NCI-H748 (cell line): Measurements from ENCODE around the gene SMIM41.
A peak's percentile ranks its signal among the peaks of the same experiment; 100 is the strongest.

ENCODE experiments used
- DNase-seq: peaks from one replicate; lab custom pipeline; 2025; ENCODE audit not compliant: unreplicated experiment; lab: John Stamatoyannopoulos, UW

Gene SMIM41

DNA sequence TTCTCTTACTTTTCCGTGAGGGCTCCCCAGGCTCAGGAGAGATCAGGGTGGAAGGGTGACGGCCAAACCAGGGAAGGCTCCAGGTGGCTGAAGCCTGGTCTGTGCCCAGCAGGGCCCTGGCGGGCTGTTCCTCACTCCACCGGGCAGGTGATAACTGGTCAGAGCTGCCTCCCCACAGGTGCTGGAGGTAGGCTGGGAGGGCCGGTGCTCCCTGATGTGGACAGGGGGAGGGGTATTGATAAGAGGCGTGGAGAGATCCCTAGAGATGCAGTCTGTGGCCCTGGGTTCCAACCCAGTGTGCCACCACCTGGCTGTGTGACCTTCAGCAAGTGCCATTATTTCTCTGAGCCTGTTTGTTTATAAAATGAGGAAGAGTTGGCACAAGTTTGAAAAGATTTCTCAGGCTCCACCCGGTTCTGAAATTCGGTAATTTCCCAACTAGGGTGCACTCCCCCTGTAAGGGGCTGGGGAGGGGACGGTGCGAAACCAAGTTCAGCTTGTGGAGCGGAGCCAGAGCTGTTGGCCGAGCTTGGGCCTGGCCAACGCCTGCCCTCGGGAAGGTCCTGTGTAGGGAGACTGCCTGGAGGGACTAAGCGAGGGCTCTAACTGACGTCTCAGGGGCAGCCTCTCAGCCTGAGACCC, 29.3 kb upstream of the SMIM41 start:
- DNase-seq: peak; percentile 50

DNA sequence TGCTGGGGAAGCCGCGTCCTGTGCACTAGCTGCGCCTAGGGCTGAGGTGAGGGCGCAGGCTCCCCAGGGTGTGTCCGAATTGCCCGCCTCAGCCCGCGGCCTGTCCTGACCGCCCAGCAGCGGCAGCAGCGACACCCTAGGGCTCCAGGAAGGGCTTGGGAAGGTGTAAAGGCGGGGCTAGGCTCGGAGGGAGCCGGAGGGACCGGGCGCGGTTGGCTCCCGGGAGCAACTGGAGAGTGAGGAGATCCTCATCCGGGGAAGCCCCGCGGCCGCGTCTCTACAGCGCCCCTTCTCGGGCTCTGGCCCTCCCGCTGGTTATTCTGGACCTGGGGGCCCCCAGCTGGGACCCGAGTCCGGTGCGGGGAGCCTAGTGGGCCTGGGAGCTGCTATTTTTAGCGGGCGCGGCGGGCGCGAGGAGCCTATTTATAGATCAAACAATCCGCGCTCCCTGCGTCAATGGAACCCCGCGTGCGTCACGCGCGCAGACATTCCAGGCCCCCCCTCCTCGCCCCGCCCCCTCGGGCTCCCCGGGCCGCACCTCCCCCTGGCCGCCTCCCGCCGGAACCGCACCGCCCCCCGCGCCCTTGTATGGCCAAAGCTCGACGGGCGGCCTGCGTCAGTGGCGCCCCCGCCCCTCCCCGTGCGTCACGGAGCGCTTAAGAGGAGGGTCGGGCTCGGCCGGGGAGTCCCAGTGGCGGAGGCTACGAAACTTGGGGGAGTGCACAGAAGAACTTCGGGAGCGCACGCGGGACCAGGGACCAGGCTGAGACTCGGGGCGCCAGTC, 28.6 kb upstream of the SMIM41 start, which contains the start of gene NR4A1:
Gene NR4A1 (plus strand): TSS at position 685 of the 784 bp plus-strand sequence. CDS start 2,887 bp downstream, outside the sequence.
- peak; percentile 90 for DNase-seq

DNA sequence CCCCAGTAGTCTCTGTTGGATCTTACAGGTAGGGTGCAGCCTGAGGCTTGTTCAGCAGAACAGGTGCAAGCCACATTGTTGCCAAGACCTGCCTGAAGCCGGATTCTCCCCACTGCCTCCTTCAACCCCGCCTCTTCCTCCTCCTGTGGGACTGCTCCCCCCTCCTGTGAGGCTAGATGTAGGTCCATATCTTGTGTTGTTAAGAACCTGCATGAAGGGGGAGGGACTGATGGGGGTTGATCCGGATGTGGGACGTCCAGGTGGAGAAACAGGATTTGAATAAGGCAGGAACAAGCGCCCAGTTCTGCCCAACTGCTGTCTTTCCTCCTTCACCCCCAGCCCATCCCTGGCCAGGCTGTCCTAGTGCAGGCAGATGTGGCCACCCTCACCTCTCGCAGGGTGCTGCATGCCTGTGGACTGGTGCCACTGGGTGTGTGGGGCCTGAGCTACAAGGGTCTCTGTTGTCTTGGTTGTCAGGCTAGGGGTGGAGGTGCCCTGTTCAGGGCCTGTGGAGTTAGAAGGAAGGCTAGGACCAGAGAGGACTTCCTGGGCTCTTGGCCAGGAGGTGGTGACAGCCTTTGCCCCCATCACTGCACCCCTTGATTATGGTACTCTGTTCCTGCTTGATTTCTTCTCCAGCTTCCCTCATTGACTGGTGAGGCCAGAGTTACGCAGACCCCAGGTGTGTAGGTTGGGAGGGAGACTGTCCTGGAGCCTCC, 26.9 kb upstream of the SMIM41 start:
- no peak for DNase-seq

DNA sequence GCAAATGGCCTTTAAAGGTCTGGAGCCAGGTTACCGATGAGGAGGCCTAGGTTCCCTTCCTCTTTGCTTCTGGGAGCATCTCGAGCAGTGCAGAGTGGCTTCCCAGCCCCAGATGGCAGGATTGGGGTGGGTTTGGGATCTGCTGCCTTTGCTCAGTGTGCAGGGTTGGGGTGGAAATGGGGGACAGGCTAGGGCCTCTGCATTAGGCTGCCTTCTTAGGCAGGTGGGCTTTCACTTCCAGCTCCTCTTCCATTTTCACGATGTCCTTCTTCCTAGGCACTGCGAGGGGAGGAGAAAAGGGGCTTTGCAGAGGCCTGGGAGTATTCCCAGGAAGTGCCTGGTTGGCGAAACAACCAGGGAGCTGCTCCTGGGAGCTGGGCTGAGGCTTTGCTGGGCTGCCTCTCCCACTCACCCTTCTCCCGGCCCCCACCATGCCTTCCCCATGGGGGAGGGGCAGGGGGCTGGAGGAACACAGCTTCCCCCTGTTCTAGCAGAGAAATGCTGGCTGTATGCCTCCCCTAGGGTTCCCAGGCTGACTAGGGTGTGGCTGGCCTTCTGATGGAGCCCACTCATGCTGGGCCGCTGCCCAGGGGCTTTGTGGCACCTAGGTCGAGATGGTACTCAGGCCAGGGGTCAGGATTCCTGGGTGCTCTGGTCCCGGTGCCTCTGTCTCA, 25.8 kb upstream of the SMIM41 start:
- no peak for DNase-seq

DNA sequence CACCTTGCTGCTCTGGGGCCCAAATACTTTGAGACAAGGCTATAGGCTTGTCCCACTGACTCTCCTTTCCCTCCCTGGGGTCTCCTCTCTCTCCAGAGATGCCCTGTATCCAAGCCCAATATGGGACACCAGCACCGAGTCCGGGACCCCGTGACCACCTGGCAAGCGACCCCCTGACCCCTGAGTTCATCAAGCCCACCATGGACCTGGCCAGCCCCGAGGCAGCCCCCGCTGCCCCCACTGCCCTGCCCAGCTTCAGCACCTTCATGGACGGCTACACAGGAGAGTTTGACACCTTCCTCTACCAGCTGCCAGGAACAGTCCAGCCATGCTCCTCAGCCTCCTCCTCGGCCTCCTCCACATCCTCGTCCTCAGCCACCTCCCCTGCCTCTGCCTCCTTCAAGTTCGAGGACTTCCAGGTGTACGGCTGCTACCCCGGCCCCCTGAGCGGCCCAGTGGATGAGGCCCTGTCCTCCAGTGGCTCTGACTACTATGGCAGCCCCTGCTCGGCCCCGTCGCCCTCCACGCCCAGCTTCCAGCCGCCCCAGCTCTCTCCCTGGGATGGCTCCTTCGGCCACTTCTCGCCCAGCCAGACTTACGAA, 25.2 kb upstream of the SMIM41 start:
- no peak for DNase-seq

DNA sequence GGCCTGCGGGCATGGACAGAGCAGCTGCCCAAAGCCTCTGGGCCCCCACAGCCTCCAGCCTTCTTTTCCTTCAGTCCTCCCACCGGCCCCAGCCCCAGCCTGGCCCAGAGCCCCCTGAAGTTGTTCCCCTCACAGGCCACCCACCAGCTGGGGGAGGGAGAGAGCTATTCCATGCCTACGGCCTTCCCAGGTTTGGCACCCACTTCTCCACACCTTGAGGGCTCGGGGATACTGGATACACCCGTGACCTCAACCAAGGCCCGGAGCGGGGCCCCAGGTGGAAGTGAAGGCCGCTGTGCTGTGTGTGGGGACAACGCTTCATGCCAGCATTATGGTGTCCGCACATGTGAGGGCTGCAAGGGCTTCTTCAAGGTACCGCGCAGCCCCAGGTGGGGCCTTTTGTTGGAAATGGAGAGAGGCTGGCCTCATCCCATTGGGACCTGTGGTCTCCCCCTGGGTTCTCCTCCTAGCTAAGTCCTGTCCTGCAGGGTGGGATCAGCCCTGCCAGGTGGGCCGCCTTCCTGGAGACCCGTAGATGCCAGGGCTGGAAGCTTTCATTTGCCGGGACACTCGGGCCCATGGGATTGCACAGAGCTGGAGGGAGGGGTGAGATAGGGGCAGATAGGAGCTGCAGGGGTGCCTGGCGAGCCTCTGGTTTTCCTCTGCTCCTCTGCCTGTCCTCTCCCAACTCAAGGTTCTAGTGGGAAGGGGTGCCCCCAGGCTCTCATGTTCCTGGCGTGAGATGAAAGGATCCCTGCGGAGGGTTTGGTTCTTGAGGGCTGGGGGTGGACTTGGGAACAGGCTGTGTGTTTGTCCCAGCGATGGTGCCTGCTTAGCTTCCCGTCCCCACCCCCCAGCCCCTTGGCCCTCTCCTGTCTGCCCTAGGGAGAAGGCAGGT, 24.4 kb upstream of the SMIM41 start:
- no peak for DNase-seq

DNA sequence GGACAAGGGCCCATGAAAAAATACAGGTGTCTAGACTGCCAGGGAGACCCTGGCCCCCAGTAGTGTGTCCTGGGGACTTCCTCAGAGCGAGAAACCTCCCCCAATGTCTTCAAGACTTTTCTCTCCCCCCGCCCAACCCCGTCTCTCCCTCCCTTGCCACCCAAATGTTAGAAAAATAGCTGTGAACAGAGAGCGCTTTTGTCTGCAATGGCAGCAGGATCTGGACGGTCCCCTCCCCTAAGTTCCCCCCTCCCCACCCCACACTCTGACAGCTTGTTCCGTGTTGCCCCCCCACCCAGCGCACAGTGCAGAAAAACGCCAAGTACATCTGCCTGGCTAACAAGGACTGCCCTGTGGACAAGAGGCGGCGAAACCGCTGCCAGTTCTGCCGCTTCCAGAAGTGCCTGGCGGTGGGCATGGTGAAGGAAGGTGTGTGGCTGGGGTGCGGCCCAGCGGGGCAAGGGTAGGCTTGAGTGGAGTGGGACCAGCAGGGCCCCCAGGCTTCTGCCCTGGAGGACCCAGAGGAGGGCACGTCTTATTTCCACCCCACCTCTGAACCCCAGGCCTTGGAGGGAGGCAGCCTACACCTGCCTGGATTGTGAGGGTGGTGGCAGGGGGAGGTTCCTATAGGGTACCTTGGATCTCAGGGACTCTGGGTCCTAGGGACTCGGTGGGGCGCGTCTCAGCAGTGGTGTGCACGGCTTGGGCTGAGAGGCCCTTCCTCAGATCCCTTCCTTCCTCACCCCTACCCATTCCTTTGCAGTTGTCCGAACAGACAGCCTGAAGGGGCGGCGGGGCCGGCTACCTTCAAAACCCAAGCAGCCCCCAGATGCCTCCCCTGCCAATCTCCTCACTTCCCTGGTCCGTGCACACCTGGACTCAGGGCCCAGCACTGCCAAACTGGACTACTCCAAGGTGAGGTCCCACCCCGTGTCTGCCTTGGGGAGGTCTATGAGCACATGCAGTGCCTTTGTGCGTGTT, 23.5 kb upstream of the SMIM41 start:
- no peak for DNase-seq

DNA sequence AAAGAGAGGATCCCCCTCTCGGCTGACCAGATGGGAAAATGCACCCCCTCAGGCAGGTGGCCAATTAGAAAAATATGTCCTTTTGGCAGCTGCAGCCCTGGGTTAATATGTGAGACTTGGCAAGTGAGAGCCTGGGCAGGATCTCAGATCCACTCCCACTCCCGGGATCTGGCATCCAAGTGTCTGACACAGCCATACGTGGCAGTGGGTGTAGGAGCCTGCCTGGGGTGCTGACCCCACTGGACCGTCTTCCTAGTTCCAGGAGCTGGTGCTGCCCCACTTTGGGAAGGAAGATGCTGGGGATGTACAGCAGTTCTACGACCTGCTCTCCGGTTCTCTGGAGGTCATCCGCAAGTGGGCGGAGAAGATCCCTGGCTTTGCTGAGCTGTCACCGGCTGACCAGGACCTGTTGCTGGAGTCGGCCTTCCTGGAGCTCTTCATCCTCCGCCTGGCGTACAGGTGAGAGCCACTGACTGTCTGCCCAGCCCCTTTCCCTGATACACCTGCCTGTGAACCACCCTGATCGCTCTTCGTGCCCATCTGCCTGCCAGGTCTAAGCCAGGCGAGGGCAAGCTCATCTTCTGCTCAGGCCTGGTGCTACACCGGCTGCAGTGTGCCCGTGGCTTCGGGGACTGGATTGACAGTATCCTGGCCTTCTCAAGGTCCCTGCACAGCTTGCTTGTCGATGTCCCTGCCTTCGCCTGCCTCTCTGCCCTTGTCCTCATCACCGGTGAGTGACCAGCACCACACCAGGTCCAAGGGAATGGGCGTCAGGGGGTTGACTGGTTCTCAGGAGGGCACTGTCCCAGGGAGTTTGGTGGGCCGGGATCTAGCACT, 22.5 kb upstream of the SMIM41 start:
- DNase-seq: no peak

DNA sequence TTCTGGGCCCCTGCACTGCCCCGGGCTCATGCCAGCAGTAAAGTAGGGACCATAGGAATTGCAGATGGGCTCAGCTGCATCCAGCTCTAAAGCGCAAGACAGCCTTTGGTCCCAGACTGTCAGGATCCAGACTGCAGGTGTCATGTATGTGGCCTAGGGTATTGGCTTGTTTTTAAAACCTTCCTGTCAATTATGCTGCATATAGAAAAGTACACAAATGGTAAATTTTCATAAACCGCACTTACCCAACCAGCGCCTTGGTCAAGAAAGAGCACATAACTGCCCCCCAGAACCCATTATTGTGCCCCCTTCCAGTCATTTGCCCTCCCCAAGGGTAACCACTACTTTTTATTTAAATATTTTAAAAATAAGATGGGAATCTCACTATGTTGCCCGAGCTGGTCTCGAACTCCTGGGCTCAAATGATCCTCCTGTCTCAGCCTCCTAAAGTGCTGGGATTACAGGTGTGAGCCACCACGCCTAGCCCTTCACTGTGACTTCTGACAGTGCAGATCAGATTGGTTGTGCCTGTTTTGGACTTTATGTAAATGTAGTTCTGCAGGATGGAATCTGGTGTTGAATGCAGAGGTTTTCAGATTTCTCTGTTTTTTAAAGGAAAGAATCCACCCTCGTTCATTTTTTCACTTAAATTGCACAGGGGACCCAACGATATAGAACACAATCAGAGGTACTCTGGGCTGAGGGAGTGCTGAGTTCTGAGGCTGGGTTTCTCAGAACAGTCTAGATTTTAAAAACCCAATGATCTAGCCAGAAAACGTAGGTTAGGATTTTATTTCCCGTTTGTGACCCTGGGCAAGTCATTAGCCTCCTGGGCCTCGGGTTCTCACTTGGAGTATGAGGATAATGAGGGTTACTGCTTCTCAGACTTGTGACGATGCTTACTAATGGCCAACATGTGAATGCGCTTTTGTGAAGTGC, 21.6 kb upstream of the SMIM41 start:
- DNase-seq: no peak

DNA sequence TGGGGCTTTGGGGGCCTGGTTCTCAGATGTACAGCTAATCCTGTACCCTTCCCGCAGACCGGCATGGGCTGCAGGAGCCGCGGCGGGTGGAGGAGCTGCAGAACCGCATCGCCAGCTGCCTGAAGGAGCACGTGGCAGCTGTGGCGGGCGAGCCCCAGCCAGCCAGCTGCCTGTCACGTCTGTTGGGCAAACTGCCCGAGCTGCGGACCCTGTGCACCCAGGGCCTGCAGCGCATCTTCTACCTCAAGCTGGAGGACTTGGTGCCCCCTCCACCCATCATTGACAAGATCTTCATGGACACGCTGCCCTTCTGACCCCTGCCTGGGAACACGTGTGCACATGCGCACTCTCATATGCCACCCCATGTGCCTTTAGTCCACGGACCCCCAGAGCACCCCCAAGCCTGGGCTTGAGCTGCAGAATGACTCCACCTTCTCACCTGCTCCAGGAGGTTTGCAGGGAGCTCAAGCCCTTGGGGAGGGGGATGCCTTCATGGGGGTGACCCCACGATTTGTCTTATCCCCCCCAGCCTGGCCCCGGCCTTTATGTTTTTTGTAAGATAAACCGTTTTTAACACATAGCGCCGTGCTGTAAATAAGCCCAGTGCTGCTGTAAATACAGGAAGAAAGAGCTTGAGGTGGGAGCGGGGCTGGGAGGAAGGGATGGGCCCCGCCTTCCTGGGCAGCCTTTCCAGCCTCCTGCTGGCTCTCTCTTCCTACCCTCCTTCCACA, 20.7 kb upstream of the SMIM41 start:
- no peak for DNase-seq

DNA sequence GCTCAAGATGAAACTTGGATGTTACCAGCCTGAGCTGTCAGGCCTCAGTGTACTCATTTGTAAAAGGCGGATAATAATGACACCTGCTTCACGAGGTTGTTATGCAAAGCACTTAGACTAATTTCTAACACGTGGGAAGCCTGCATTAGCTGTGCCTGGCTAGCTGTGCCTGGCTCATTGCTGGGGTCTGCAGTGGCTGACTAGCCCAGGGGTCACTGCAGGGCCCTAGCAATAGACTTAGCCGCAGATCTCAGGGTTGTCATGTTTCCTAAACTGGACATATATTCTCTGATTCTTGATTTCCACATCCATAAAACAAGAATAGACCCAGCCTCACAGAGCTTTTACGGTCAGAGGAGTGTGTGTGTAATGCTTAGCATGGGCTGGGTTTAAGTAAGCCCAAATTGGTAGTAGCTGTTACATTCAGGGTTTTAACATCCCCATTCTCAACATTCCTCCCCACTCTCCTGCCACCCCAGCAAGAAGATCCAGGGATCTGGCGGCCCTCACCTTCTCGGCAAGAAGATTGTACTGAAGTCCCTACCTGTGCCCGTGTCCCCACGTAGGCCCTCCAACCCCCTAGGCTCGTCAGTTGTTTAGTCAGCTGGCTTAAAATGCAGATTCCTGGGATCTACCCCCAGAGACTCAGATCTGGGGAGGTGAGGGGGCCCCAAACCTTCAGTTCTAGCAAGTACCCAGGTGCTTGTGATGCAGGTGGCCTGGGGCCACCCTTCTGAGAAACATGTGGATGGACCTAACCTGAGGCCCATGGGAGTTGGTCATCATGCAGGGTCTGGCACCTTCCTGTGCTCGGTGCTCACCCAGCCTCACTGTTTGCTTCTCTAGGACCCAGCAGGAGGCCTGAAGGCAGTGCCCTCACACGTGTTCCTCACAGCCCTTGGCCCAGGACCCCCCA, 19.7 kb upstream of the SMIM41 start:
- no peak for DNase-seq

DNA sequence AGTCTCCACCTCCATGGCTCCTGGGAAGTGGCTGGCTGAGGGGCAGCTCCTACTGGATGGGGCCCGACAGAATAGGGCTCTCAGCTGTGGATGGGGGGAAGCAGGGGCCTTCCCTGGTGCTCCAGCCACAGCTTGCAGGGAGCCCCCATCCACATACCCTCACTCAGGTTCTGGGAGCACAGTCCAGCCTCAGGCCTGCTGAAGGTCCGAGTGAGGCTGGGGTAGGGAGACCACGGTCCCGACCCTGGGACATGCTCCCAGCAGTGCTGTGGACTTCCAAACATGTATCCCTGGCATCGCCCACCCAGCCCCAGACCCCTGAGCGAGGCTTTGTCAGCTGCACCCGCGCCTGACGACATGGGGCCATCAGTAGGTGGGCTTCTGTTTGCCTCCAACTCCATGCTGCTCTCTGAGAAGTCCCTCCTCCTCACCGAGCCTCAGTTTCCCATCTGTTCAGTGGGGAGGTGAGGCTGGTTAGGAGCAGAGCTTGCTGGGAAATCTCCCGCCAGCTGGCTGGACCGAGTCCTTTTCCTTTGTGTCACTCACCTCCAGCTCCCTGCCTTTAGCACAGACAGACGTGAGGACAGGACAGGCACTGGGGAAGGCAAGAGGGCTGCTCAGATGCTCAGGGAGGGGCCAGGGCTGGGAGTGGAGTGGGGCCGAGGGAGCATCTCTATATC, 18.9 kb upstream of the SMIM41 start:
- DNase-seq: no peak

DNA sequence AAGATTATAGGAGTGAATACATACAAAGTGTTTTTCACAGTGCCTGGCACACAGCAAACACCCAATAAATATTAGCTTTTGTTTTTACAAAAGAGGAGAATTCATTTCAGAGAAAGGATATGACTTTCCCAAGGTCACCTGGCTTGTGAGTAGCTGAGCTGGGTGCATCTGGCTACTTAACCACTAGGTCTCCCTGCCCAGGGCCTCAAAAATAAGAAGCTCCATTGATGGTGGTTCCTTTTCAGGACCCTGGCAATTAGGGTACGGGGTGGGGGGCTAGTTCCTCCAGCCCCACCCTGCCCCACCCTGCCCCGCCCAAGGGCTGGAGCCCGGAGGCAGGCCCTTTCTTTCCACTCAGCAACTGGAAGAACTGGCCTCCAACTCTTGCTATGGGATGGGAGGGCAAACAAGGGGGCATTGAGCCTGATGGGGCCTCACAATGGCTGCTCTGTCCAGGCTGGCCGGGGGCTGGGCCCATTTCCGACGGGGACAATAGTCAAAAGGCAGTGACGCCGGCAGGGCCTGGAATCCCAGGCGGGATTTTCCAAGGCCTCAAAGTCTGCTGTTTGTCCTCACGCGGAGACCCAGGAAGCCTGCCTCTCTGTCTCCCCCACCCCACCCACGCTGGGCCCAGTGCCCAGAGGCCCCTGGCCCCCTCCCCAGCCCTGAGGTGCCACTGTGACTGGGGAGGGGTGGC, 17.9 kb upstream of the SMIM41 start:
- DNase-seq: peak; percentile 8
